K562 (cell line): ENCODE results near the gene SERPINA3. TPM values are rescaled to one million over a fixed set of nuclear protein-coding genes. Genes with fewer than 3 reads are reported as not detected.

Source experiments
- ATAC-seq: fragments of 200-7000 bp; cut with Tn5 transposase; 3 replicates; pipeline ENCODE4 v1.9.1; 2020; ENCODE audit warnings: moderate library complexity
- BruUV-seq: library from RNA; stranded (reverse); fragments of 400-500 nt; replicated peaks from 2 replicates; lab custom pipeline; 2021; lab: Mats Ljungman, UMichigan
- CTCF ChIA-PET: fragments of 300-600 bp; formaldehyde crosslinking; extraction: SDS; loops from one replicate; lab custom pipeline; 2021; ENCODE audit warnings: low intra/inter-chr PET ratio; lab: Yijun Ruan, JAX
- POLR2A ChIA-PET: fragments of 300-600, 350-650 bp; sonication (Branson Sonifier 250); formaldehyde crosslinking; extraction: SDS; loops from one replicate; lab custom pipeline; 2021; ENCODE audit warnings: antibody characterized with exemption, inconsistent platforms; lab: Yijun Ruan, JAX
- DNase-seq, 4 experiments: peaks; one replicate each; pipeline versions ENCODE4 v3.0.0 to v3.0.0-alpha.2; 2011 to 2018; ENCODE audit warnings: low spot score in 3 of 4, mixed read lengths in 3 of 4; ENCODE audit errors: extremely low read depth in 1 of 4
- FAIRE-seq: peaks from 2 replicates; lab custom pipeline; 2011; peaks lifted over from hg19 to GRCh38; lab: Jason Lieb, UNC
- H2AFZ ChIP-seq: 2 replicates; pipeline ENCODE4 v1.6.0; 2011; ENCODE audit warnings: low read depth, low read length, control low read depth, inconsistent platforms
- H3K27ac ChIP-seq: fragments of 200-600 bp; 3 replicates; pipeline ENCODE4 v1.8.0; 2011; ENCODE audit warnings: low read depth, mild to moderate bottlenecking, control low read depth, inconsistent platforms, low read length, moderate library complexity, mixed read lengths; ENCODE audit errors: extremely low read depth
- H3K27me3 ChIP-seq, 2 experiments: fragments of 300-600 bp in 1 of 2; 2 replicates in 1 of 2; 3 replicates in 1 of 2; pipeline versions ENCODE4 v1.6.0 to v1.8.0; 2011; ENCODE audit warnings: inconsistent platforms in 2 of 2, low read length in 2 of 2, mild to moderate bottlenecking in 1 of 2, mixed read lengths in 1 of 2, moderate library complexity in 1 of 2; ENCODE audit not compliant: control insufficient read depth in 2 of 2, insufficient read depth in 2 of 2
- H3K36me3 ChIP-seq: fragments of 300-600 bp; 3 replicates; pipeline ENCODE4 v1.8.0; 2011; ENCODE audit warnings: mild to moderate bottlenecking, low read length, inconsistent platforms; ENCODE audit not compliant: control insufficient read depth, insufficient read depth
- H3K4me1 ChIP-seq, 2 experiments: fragments of 200-600 bp in 1 of 2; replicated peaks in 1 of 2; 2 replicates in 1 of 2; 3 replicates in 1 of 2; pipeline versions ENCODE4 v1.5.1 to v1.8.0; 2011; ENCODE audit warnings: inconsistent platforms in 2 of 2, low read length in 2 of 2, mild to moderate bottlenecking in 1 of 2, mixed read lengths in 1 of 2, moderate library complexity in 1 of 2; ENCODE audit not compliant: control insufficient read depth in 2 of 2, insufficient read depth in 2 of 2
- H3K4me2 ChIP-seq: 2 replicates; pipeline ENCODE4 v1.6.1; 2011; ENCODE audit warnings: low read length, control low read depth, inconsistent platforms, mixed read lengths; ENCODE audit not compliant: insufficient read depth
- H3K4me3 ChIP-seq: fragments of 200-600 bp; sonication (generic), shearing (Covaris generic); 2 replicates; pipeline ENCODE4 v1.5.1; 2016; ENCODE audit warnings: control low read depth, inconsistent platforms
- H3K79me2 ChIP-seq: fragments of 200-600 bp; 3 replicates; pipeline ENCODE4 v1.8.0; 2011; ENCODE audit warnings: low read length, inconsistent platforms; ENCODE audit not compliant: control insufficient read depth, insufficient read depth
- H3K9ac ChIP-seq, 2 experiments: 2 replicates each; pipeline versions ENCODE4 v1.6.0 to v1.6.1; 2011; ENCODE audit warnings: low read depth in 2 of 2, low read length in 2 of 2, control low read depth in 1 of 2, inconsistent platforms in 1 of 2, mild to moderate bottlenecking in 1 of 2, mixed read lengths in 1 of 2; ENCODE audit not compliant: insufficient read depth in 1 of 2
- H3K9me1 ChIP-seq: one replicate; pipeline ENCODE4 v1.6.0; 2011; ENCODE audit warnings: inconsistent platforms, mild to moderate bottlenecking, low read length, moderate library complexity; ENCODE audit not compliant: control insufficient read depth, insufficient read depth
- H3K9me3 ChIP-seq: replicated peaks from 2 replicates; pipeline ENCODE4 v1.5.1; 2011; ENCODE audit warnings: low read depth, low read length, inconsistent platforms; ENCODE audit not compliant: control insufficient read depth, insufficient read depth
- H4K20me1 ChIP-seq: replicated peaks from 2 replicates; pipeline ENCODE4 v1.6.1; 2011; ENCODE audit warnings: low read length, inconsistent platforms, mixed read lengths; ENCODE audit not compliant: control insufficient read depth, insufficient read depth
- C11orf30 ChIP-seq: fragments of 450-650 bp; IDR thresholded peaks from 2 replicates; pipeline ENCODE4 v1.6.1; 2016; ENCODE audit warnings: low read depth, mild to moderate bottlenecking
- COPS2 ChIP-seq: fragments of 450-650 bp; conservative IDR thresholded peaks from 2 replicates; pipeline ENCODE4 v1.6.1; 2016; ENCODE audit warnings: mild to moderate bottlenecking, moderate library complexity
- DACH1 ChIP-seq: fragments of 450-650 bp; IDR thresholded peaks from 2 replicates; pipeline ENCODE4 v1.6.1; 2018; ENCODE audit not compliant: partially characterized antibody
- ELF4 ChIP-seq: fragments of 450-650 bp; formaldehyde crosslinking; IDR thresholded peaks from 2 replicates; pipeline ENCODE4 v1.4.0; 2022; ENCODE audit warnings: missing genetic modification characterization
- GABPB2 ChIP-seq: fragments of 250-450 bp; sonication (Bioruptor Pico); conservative IDR thresholded peaks from 2 replicates; pipeline ENCODE4 v1.5.1; 2021; ENCODE audit warnings: mild to moderate bottlenecking
- GATAD2A ChIP-seq: fragments of 450-650 bp; IDR thresholded peaks from 2 replicates; pipeline ENCODE4 v1.6.1; 2017
- HNRNPL ChIP-seq: fragments of 200-400 bp; formaldehyde crosslinking; IDR thresholded peaks from 2 replicates; pipeline ENCODE4 v1.6.1; 2017; ENCODE audit warnings: low read depth, mild to moderate bottlenecking, low read length
- KAT8 ChIP-seq: fragments of 450-650 bp; IDR thresholded peaks from 2 replicates; pipeline ENCODE4 v1.6.1; 2016; ENCODE audit warnings: low read depth, mild to moderate bottlenecking
- MBD2 ChIP-seq: sonication (generic); IDR thresholded peaks from 2 replicates; pipeline ENCODE4 v1.6.1; 2016; ENCODE audit warnings: low read depth, borderline replicate concordance
- NFIC ChIP-seq: fragments of 450-650 bp; IDR thresholded peaks from 2 replicates; pipeline ENCODE4 v1.6.1; 2017; ENCODE audit warnings: mild to moderate bottlenecking, inconsistent platforms
- NFXL1 ChIP-seq: fragments of 450-650 bp; formaldehyde crosslinking; IDR thresholded peaks from 2 replicates; pipeline ENCODE4 v1.4.0; 2021; ENCODE audit warnings: mild to moderate bottlenecking
- SP1 ChIP-seq: sonication (generic); formaldehyde crosslinking; IDR thresholded peaks from 2 replicates; pipeline ENCODE4 v1.8.1; 2022; ENCODE audit warnings: mild to moderate bottlenecking, missing genetic modification reagents
- TEAD1 ChIP-seq, 2 experiments: fragments of 450-650 bp in 1 of 2; sonication (generic) in 1 of 2; formaldehyde crosslinking; IDR thresholded peaks; 2 replicates each; pipeline versions ENCODE4 v1.4.0 to v1.8.0; 2020 to 2022; ENCODE audit warnings: mild to moderate bottlenecking in 2 of 2, missing genetic modification reagents in 1 of 2
- UBTF ChIP-seq, 2 experiments: IDR thresholded peaks; 2 replicates each; pipeline ENCODE4 v1.6.1; 2012; ENCODE audit warnings: improper control_type of control experiment in 2 of 2, low read depth in 2 of 2, low read length in 2 of 2, borderline replicate concordance in 1 of 2
- WGBS: fragments of 100-300 bp; shearing (Covaris generic); methylation state at CpG from one replicate; pipeline ENCODE4 v1.1.6; 2016; ENCODE audit warnings: low coverage, mixed read lengths; ENCODE audit not compliant: insufficient coverage; ENCODE audit errors: missing lambda C conversion rate; 5-methylcytosine and 5-hydroxymethylcytosine counted together
- in situ Hi-C: fragments of 300-500 bp; cut with MboI; formaldehyde crosslinking; loops from 4 replicates; pipeline ENCODE4 v1.15.0; 2018; ENCODE audit warnings: inconsistent platforms, mixed read lengths
- intact Hi-C: fragments of 100-400 bp; cut with micrococcal nuclease; formaldehyde crosslinking; loops from 2 replicates; pipeline ENCODE4 v1.14.2; 2022
- polyA plus RNA-seq, 8 experiments: library from polyadenylated mRNA; depleted of rRNA in 4 of 8; stranded (reverse) in 5 of 8; unstranded in 3 of 8; fragments of >200 nt; fragmentation: Nextera tagmentation in 2 of 8; fragmentation: Illumina TruSeq in 1 of 8; extraction: Ambion mirVana in 2 of 8; extraction: Trizol in 1 of 8; gene quantifications; 2 replicates each; pipeline versions ENCODE4 v1.2.1 to v1.2.3, GENCODE V29; 2011 to 2014; ENCODE audit warnings: inconsistent platforms in 1 of 8, missing spikeins in 1 of 8
- total RNA-seq, 7 experiments: library from RNA; depleted of rRNA in 6 of 7; stranded (reverse); fragments of >200 nt in 6 of 7; fragmentation: Illumina TruSeq in 2 of 7; extraction: Trizol in 2 of 7; gene quantifications; 2 replicates each; pipeline versions ENCODE4 v1.2.1 to v1.2.3, GENCODE V29; 2011 to 2021; ENCODE audit warnings: low replicate concordance in 1 of 7

The SERPINA3 gene
- total and polyA plus RNA-seq, 9 of the 15 experiments (the other 6 are each of a cell fraction or from before 2014, with no cell fraction given): 2.3 TPM; not detected in 8

- ChIA-PET CTCF (no interaction called here), POLR2A (no interaction called here)
- Histone ChIP-seq H3K9me1 (no peaks in the 10 kb centered on the region), H2AFZ (no peak overlapping the region), H3K4me1 (no peaks in the 10 kb centered on the region), H3K27me3 (no peaks in the 10 kb centered on the region), H3K4me3 (no peak overlapping the region), H3K79me2 (no peaks in the 10 kb centered on the region), H3K27ac (no peak overlapping the region), H3K9ac (no peak overlapping the region), H3K4me2 (no peak overlapping the region), H3K36me3 (no peaks in the 10 kb centered on the region), H3K9me3 (no peaks in the 10 kb centered on the region), H4K20me1 (no peaks in the 10 kb centered on the region)
- FAIRE-seq: no peak
- TF ChIP-seq UBTF (IDR thresholded peaks at IDR 0.05; ENCODE audit: borderline replicate concordance in 1 of 2, low read depth in 2 of 2, low read length in 2 of 2) (no peak), NFIC (no peak), MBD2 (no peak), C11orf30 (no peak), DACH1 (no peak), HNRNPL (no peak), GABPB2 (no peak), KAT8 (no peak), COPS2 (no peak), GATAD2A (no peak), TEAD1 (CRISPR knock-in tag; IDR thresholded peaks at IDR 0.05) (no peak), NFXL1 (CRISPR knock-in tag) (no peak), SP1 (CRISPR knock-in tag) (no peak), ELF4 (CRISPR knock-in tag) (no peak)
- intact Hi-C loops (no loop called here), in situ Hi-C loops (no loop called here)
- ATAC-seq: no peak
- no TSS peak for BruUV-seq
- no peak for DNase-seq
- WGBS: 5% methylated on average over 3 of the region's 7 CpGs
Observed at GRCh38 chr14:94614802-94615201, 2.6 kb downstream of the SERPINA3 start.
